Measurements from ENCODE around the gene THEM5.
"Not testable (repeated sequence)": the region's sequence is repeated elsewhere in the genome, so short reads cannot be mapped to it uniquely, and the experiment has no call there.

THEM5 gene, protein sequence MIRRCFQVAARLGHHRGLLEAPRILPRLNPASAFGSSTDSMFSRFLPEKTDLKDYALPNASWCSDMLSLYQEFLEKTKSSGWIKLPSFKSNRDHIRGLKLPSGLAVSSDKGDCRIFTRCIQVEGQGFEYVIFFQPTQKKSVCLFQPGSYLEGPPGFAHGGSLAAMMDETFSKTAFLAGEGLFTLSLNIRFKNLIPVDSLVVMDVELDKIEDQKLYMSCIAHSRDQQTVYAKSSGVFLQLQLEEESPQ

DNA sequence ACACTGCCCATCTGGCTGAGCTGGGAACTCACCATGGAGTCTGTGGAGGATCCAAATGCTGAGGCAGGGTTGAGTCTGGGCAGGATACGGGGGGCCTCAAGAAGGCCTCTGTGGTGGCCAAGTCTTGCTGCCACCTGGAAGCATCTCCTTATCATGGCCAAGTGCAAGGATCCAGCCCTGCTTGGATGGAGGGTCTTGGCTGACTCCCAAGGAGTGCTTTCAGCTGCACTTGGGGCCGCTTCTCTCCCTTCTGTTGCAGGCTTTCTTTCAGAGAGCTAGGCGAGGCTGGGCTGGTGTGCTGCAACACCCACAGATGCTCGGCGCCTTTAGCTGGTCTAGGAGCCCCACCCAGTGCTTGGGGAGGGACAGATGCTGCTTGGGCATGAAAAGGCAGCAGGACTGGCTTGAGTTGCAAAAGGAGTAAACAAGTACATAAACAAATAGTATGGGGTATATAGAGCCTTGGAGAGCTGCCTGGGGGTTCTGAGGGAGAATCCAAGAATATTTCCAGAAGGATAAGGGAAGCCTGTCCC is at the start of gene THEM5:
THEM5 (minus strand) TSS at position 302 of the 533 bp plus-strand sequence; CDS start at position 155, 147 bp downstream.
- TF ChIP-seq, protein P1, sequence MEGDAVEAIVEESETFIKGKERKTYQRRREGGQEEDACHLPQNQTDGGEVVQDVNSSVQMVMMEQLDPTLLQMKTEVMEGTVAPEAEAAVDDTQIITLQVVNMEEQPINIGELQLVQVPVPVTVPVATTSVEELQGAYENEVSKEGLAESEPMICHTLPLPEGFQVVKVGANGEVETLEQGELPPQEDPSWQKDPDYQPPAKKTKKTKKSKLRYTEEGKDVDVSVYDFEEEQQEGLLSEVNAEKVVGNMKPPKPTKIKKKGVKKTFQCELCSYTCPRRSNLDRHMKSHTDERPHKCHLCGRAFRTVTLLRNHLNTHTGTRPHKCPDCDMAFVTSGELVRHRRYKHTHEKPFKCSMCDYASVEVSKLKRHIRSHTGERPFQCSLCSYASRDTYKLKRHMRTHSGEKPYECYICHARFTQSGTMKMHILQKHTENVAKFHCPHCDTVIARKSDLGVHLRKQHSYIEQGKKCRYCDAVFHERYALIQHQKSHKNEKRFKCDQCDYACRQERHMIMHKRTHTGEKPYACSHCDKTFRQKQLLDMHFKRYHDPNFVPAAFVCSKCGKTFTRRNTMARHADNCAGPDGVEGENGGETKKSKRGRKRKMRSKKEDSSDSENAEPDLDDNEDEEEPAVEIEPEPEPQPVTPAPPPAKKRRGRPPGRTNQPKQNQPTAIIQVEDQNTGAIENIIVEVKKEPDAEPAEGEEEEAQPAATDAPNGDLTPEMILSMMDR (IDR thresholded peaks at IDR 0.05; ENCODE audit: extremely low read depth, missing control alignments) = no peak

DNA sequence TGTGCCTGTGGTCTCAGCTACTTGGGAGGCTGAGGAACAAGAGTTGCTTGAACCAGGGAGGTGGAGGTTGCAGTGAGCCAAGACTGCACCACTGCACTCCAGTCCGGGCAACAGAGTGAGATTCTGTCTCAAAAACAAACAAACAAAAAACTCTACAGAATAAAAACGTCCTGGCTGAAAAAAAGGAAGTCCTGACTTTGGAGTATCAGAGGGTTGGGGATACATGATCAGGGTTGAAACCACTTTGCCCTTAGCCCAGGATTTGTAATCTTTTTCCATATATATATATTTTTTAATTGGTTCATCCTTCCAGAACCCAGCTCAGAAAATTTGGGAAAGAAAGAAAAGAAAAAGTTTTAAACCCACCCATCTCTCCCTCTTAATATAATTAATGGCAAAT is 49.3 kb upstream of the THEM5 start:
- DNase-seq (ENCODE audit: low spot score) = no peak
- TF ChIP-seq, protein P1 (IDR thresholded peaks at IDR 0.05; ENCODE audit: extremely low read depth, missing control alignments) = no peak

More for the DNA sequence above, at the start of gene THEM5:
- no peak for DNase-seq (ENCODE audit: low spot score)

DNA sequence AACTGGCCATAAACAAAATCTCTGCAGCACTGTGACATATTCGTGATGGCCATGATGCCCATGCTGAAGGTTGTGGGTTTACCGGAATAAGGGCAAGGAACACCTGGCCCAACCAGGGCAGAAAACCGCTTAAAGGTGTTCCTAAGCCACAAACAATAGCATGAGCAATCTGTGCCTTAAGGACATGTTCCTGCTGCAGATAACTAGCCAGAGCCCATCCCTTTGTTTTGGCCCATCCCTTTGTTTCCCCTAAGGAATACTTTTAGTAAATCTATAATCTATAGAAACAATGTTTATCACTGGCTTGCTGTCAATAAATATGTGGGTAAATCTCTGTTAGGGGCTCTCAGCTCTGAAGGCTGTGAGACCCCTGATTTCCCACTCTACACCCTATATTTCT is 47.3 kb upstream of the THEM5 start:
- DNase-seq (ENCODE audit: low spot score) = not testable (repeated sequence)

DNA sequence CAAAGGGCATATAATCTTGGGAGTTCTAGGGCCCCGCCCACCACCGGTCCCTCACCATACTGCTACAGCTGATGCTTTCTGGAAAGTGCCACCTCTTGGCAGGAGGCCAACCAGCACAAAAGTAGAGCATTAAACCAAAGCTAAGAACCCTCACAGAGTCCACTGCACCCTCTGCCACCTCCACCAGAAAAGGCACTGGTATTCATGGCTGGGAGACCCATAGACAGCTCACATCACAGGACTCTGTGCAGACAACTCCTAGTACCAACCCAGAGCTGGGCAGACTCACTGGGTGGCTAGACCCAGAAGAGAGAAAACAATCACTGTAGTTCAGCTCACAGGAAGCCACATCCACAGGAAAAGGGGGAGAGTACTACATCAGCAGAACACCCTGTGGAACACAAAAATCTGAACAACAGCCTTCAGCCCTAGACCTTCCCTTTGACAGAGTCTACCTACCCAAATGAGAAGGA is 45.0 kb upstream of the THEM5 start:
- DNase-seq (ENCODE audit: low spot score) = no peak
- TF ChIP-seq, protein P1 (IDR thresholded peaks at IDR 0.05; ENCODE audit: extremely low read depth, missing control alignments) = no peak

DNA sequence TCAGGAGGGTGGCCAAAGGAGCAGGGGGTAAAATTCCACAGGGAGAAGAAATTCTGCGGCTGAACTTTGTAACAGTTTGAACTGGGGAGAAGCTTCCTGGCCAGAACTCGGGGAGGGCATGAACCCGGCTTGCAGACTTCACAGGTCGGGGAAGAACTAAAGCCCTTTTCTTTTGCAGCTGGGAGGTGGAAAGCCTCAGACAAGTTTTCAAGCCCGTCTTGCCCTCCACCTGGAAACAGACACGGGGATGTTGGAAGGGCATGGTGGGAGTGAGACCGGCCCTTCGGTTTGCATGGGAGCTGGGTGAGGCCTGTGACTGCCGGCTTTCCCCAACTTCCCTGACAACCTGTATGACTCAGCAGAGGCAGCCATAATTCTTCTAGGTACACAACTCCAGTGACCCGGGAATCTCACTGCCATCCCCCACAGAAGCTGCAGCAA is 44.5 kb upstream of the THEM5 start:
- no peak for DNase-seq (ENCODE audit: low spot score)
- TF ChIP-seq, protein P1 (IDR thresholded peaks at IDR 0.05; ENCODE audit: extremely low read depth, missing control alignments) = no peak

DNA sequence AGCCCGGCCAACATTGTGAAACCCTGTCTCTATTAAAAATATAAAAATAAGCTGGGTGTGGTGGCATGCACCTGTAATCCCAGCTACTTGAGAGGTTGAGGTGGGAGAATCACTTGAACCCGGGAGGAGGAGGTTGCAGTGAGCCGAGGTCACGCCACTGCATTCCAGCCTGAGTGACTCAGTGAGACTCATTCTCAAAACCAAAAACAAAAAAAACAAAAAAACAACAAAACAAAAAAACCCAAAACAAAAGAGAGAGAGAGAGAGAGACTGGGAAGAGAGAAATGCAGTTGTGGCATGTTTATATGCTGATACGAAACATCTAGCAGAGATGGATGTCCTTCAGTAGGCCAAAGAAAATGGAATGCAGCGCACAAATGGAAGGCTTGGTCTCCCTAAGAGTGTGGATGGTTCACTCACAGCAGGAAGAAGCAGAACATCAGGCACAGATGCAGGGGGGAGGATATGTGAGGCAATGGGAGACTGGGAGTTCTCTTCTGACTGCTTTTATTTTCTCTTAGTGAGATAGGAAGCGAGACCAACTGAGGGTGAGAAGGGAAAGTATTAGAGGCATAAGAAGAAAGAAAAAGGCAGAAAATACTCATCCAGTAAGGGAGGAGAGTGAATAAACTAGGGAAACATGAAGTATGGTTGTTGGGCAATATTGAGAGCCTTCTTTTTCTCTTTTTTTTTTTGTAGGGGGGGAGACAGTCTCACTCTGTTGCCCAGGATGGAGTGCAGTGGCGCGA is 39.8 kb upstream of the THEM5 start:
- TF ChIP-seq, protein P1 (IDR thresholded peaks at IDR 0.05; ENCODE audit: extremely low read depth, missing control alignments) = no peak
- DNase-seq (ENCODE audit: low spot score) = no peak

DNA sequence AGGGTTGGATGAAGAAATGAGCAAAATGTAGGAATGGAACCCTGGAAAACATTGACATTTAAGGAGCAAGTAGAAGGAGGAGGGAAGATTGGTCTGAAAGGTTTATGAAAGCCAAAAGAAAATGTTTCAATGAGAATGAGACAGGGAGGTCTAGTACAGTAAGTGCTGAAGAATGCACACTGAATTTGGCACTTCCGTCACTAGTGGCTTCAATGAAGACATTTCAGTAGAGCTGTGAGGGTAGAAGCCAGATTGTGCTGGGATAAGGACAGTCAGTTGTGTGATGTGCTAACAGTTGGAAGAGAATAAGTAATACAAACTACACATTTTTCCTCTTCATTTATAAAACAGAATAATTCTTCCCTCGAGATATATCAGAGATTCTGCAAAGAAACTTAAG is 38.7 kb upstream of the THEM5 start:
- DNase-seq (ENCODE audit: low spot score) = no peak
- TF ChIP-seq, protein P1 (IDR thresholded peaks at IDR 0.05; ENCODE audit: extremely low read depth, missing control alignments) = no peak
